ENCODE measurements around the gene MYRIP. TPM values are rescaled to one million over a fixed set of nuclear protein-coding genes. Genes with fewer than 3 reads are reported as not detected.
"Not testable (repeated sequence)": the region's sequence is repeated elsewhere in the genome, so short reads cannot be mapped to it uniquely, and the experiment has no call there.

Gene MYRIP
- polyA plus RNA-seq, 6 donors from 2014 or later: not detected

GRCh38 chr3:39811561-39811960, 2.2 kb downstream of the MYRIP start:
- ATAC-seq (ENCODE audit: low read depth in 2 of 2) (no peak), DNase-seq (no peak)
- H3K4me1 Mint-ChIP-seq: peaks cover 19 to 27% (median 23%) of the 10 kb centered on the region in 3 donors
- peak overlapping the region in 3 of 8 donors; percentile 1 to 67 (median 16) for H3K4me3 Mint-ChIP-seq
- peaks cover 0 to 20% of the 10 kb centered on the region in 2 donors for H3K36me3 Mint-ChIP-seq
- H3K27ac Mint-ChIP-seq: no peak overlapping the region
- peaks cover 0 to 11% (median 2%) of the 10 kb centered on the region in 7 donors for H3K9me3 Mint-ChIP-seq
- peaks cover 51 to 77% (median 73%) of the 10 kb centered on the region in 3 donors for H3K27me3 Mint-ChIP-seq

- Mint-ChIP-seq H3K4me1 (peaks cover 19 to 27% (median 23%) of the 10 kb centered on the region in 3 donors), H3K9me3 (peaks cover 0 to 11% (median 2%) of the 10 kb centered on the region in 7 donors), H3K27me3 (peaks cover 50 to 69% (median 68%) of the 10 kb centered on the region in 3 donors), H3K4me3 (no peak overlapping the region), H3K27ac (no peak overlapping the region), H3K36me3 (peaks cover 0 to 20% of the 10 kb centered on the region in 2 donors)
- ATAC-seq (ENCODE audit: low read depth in 2 of 2): no peak
- no peak for DNase-seq
Measured at GRCh38 chr3:39812537-39812936, 3.1 kb downstream of the MYRIP start.

GRCh38 chr3:39814007-39814406, 4.6 kb downstream of the MYRIP start:
- Mint-ChIP-seq H3K4me1 (peaks cover 15 to 21% (median 18%) of the 10 kb centered on the region in 3 donors), H3K36me3 (peaks cover 0 to 13% of the 10 kb centered on the region in 2 donors), H3K27me3 (peaks cover 36 to 54% (median 54%) of the 10 kb centered on the region in 3 donors), H3K9me3 (peaks cover 0 to 5% (median 0%) of the 10 kb centered on the region in 7 donors), H3K4me3 (no peak overlapping the region), H3K27ac (no peak overlapping the region)
- ATAC-seq (ENCODE audit: low read depth in 2 of 2) (no peak), DNase-seq (no peak)

- no peak for DNase-seq
- H3K36me3 Mint-ChIP-seq: no peaks in the 10 kb centered on the region
- H3K9me3 Mint-ChIP-seq: peaks cover 0 to 4% (median 0%) of the 10 kb centered on the region in 7 donors
- no peak overlapping the region for H3K27ac Mint-ChIP-seq
- ATAC-seq (ENCODE audit: low read depth in 2 of 2): no peak
- no peaks in the 10 kb centered on the region for H3K4me1 Mint-ChIP-seq
- H3K4me3 Mint-ChIP-seq: no peak overlapping the region
- H3K27me3 Mint-ChIP-seq: peaks cover 5 to 26% (median 9%) of the 10 kb centered on the region in 3 donors
Measured at GRCh38 chr3:39819899-39820298, 10.5 kb downstream of the MYRIP start.

GRCh38 chr3:39833764-39834163, 24.4 kb downstream of the MYRIP start:
- not testable (repeated sequence) for H3K4me1 Mint-ChIP-seq; DNase-seq; ATAC-seq (ENCODE audit: low read depth in 2 of 2); H3K36me3 Mint-ChIP-seq; H3K4me3 Mint-ChIP-seq; H3K27ac Mint-ChIP-seq
- Mint-ChIP-seq H3K9me3 (peaks cover 3 to 23% (median 6%) of the 10 kb centered on the region in 7 donors), H3K27me3 (peaks cover 7 to 23% (median 15%) of the 10 kb centered on the region in 3 donors)

- ATAC-seq (ENCODE audit: low read depth in 2 of 2) (no peak), DNase-seq (no peak)
- H3K36me3 Mint-ChIP-seq: no peaks in the 10 kb centered on the region
- H3K4me1 Mint-ChIP-seq: no peaks in the 10 kb centered on the region
- H3K9me3 Mint-ChIP-seq: peaks cover 0 to 16% (median 4%) of the 10 kb centered on the region in 7 donors
- no peak overlapping the region for H3K4me3 Mint-ChIP-seq
- H3K27ac Mint-ChIP-seq: no peak overlapping the region
- H3K27me3 Mint-ChIP-seq: peaks cover 0 to 14% (median 0%) of the 10 kb centered on the region in 3 donors
Measured at GRCh38 chr3:39839484-39839883, 30.1 kb downstream of the MYRIP start.

- DNase-seq (no peak), ATAC-seq (ENCODE audit: low read depth in 2 of 2) (no peak)
- no peaks in the 10 kb centered on the region for H3K36me3 Mint-ChIP-seq
- H3K27ac Mint-ChIP-seq: no peak overlapping the region
- no peak overlapping the region for H3K4me3 Mint-ChIP-seq
- H3K27me3 Mint-ChIP-seq: peaks cover 0 to 14% (median 0%) of the 10 kb centered on the region in 3 donors
- no peaks in the 10 kb centered on the region for H3K4me1 Mint-ChIP-seq
- H3K9me3 Mint-ChIP-seq: peaks cover 0 to 7% (median 1%) of the 10 kb centered on the region in 7 donors
Measured at GRCh38 chr3:39843440-39843839, 34.0 kb downstream of the MYRIP start.

GRCh38 chr3:39848365-39848764, 39.0 kb downstream of the MYRIP start:
- no peaks in the 10 kb centered on the region for H3K27me3 Mint-ChIP-seq
- no peaks in the 10 kb centered on the region for H3K4me1 Mint-ChIP-seq
- DNase-seq (no peak), ATAC-seq (ENCODE audit: low read depth in 2 of 2) (no peak)
- H3K36me3 Mint-ChIP-seq: no peaks in the 10 kb centered on the region
- H3K4me3 Mint-ChIP-seq: no peak overlapping the region
- H3K27ac Mint-ChIP-seq: no peak overlapping the region
- H3K9me3 Mint-ChIP-seq: peaks cover 0 to 5% (median 0%) of the 10 kb centered on the region in 7 donors

- Mint-ChIP-seq H3K27me3 (peaks cover 3 to 9% (median 8%) of the 10 kb centered on the region in 3 donors), H3K9me3 (peaks cover 0 to 5% (median 0%) of the 10 kb centered on the region in 7 donors), H3K4me1 (no peaks in the 10 kb centered on the region), H3K27ac (no peak overlapping the region), H3K36me3 (no peaks in the 10 kb centered on the region), H3K4me3 (no peak overlapping the region)
- ATAC-seq (ENCODE audit: low read depth in 2 of 2) (no peak), DNase-seq (no peak)
Measured at GRCh38 chr3:39849992-39850715, 40.7 kb downstream of the MYRIP start.

GRCh38 chr3:39850716-39851032, 41.3 kb downstream of the MYRIP start:
- DNase-seq (no peak), ATAC-seq (ENCODE audit: low read depth in 2 of 2) (no peak)
- H3K27me3 Mint-ChIP-seq: peaks cover 5 to 13% (median 10%) of the 10 kb centered on the region in 3 donors
- no peaks in the 10 kb centered on the region for H3K4me1 Mint-ChIP-seq
- peaks cover 0 to 5% (median 0%) of the 10 kb centered on the region in 7 donors for H3K9me3 Mint-ChIP-seq
- no peak overlapping the region for H3K27ac Mint-ChIP-seq
- H3K4me3 Mint-ChIP-seq: no peak overlapping the region
- H3K36me3 Mint-ChIP-seq: no peaks in the 10 kb centered on the region

- Mint-ChIP-seq H3K27me3 (peaks cover 5 to 16% (median 13%) of the 10 kb centered on the region in 3 donors), H3K36me3 (peaks cover 0 to 11% of the 10 kb centered on the region in 2 donors), H3K4me1 (no peaks in the 10 kb centered on the region), H3K4me3 (no peak overlapping the region), H3K27ac (no peak overlapping the region), H3K9me3 (peaks cover 6 to 32% (median 8%) of the 10 kb centered on the region in 7 donors)
- DNase-seq (no peak), ATAC-seq (ENCODE audit: low read depth in 2 of 2) (no peak)
Measured at GRCh38 chr3:39855517-39855916, 46.1 kb downstream of the MYRIP start.

GRCh38 chr3:39869890-39870289, 60.5 kb downstream of the MYRIP start:
- Mint-ChIP-seq H3K27ac (peak overlapping the region in 1 of 6 donors; percentile 84), H3K27me3 (no peaks in the 10 kb centered on the region)

GRCh38 chr3:39870706-39871105, 61.3 kb downstream of the MYRIP start:
- no peak for ATAC-seq (ENCODE audit: low read depth in 2 of 2)
- Mint-ChIP-seq H3K27me3 (no peaks in the 10 kb centered on the region), H3K4me3 (no peak overlapping the region), H3K9me3 (peaks cover 0 to 19% (median 8%) of the 10 kb centered on the region in 7 donors), H3K36me3 (no peaks in the 10 kb centered on the region), H3K27ac (no peak overlapping the region), H3K4me1 (no peaks in the 10 kb centered on the region)
- no peak for DNase-seq

More at GRCh38 chr3:39869890-39870289, 60.5 kb downstream of the MYRIP start:
- no peaks in the 10 kb centered on the region for H3K4me1 Mint-ChIP-seq
- no peaks in the 10 kb centered on the region for H3K36me3 Mint-ChIP-seq
- H3K9me3 Mint-ChIP-seq: peaks cover 0 to 26% (median 10%) of the 10 kb centered on the region in 7 donors
- DNase-seq (no peak), ATAC-seq (ENCODE audit: low read depth in 2 of 2) (no peak)
- H3K4me3 Mint-ChIP-seq: no peak overlapping the region

GRCh38 chr3:39879581-39879980, 70.2 kb downstream of the MYRIP start:
- Mint-ChIP-seq H3K4me1 (no peaks in the 10 kb centered on the region), H3K36me3 (no peaks in the 10 kb centered on the region), H3K9me3 (peaks cover 3 to 11% (median 9%) of the 10 kb centered on the region in 7 donors), H3K27ac (no peak overlapping the region), H3K4me3 (no peak overlapping the region), H3K27me3 (peaks cover 0 to 8% (median 0%) of the 10 kb centered on the region in 3 donors)
- ATAC-seq (ENCODE audit: low read depth in 2 of 2) (no peak), DNase-seq (no peak)

Data from naive B cell (primary cell).